NCI-H510A (cell line): ENCODE data around the gene TBX15.

Experiments
- DNase-seq: peaks from one replicate; lab custom pipeline; 2025; lab: John Stamatoyannopoulos, UW

Gene TBX15

DNA sequence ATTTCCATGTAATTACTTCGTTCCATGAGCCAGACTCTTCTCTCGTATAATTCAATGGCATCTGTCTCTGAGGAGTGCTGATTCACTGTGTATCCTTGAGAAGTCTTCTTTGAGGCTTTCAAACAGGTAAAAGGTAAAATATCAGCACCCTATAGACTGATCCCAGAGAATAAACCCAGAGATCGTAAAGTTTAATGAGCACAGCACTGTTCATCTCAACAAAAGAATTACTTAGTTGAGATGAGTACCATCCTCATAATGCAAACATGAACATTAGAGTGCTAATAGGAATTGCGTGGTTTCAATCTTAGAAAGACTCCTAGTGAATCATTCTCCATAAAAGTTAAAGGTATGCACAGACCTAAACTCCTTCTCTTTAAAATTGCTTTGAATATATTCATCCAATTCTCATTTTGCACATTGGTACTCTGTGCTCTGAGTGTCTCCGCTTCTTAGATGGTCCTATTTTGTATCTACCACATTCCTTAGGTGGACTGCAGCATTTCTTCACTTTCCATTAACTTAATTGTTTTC lies 97.2 kb downstream of the TBX15 start:
- DNase-seq, result no peak

DNA sequence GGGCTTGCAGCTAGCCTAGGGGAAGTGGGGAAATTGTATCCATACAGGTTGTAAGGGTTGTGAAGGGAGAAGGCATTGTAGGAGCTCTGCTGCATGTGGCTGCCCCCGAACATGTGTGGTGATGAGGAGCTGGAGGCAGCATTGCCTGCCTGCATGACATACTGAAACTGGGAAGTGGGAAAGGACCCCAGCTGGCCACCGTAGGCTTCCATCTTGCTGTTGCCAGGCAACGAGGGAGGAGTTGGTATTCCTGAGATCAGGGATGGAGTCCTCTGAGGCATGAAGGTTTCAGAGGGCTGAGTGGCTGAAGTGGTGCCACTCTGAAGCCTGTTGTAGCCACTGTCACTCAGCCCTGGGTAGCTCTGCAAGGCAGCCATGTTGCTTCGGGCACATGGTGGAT lies 103.2 kb downstream of the TBX15 start:
- no peak for DNase-seq

DNA sequence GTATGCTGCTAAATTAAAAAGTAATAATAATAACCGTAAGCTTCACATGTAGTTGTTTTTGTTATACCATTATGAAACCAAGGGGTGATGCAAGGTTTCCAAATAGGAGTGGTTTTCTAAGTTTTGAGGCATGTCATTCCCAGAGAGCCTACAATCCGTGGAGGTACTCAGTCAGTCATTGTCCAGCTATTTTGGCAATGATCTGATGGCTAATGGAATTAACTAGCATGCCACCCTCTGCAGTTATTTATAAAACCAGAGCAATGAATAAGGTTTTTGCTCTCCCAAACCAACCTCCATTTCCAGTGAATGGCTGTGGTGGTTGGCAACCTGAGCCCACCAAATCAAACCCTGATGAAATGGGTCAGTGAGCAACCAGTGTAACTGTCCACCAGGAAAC lies 106.4 kb downstream of the TBX15 start:
- no peak for DNase-seq

DNA sequence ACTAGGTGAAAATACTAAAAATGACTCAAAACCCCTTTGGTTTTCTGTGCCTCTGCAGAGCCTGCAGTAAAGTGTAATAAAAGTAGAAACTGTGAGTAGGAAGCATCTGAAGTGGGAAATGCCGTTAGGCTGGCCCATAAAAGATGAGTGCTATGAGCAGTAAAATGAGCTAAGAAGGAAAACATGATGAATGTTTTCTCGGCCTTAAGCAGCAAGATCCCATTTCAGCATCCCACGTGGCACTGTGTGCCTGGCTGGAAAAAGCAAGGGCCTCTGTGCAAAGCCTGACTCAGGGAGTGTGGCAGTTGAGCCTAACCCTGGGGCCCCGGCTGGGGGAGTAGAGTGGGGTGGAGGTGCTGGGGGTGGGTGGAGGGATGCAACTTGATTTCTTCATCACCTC lies 109.5 kb downstream of the TBX15 start:
- no peak for DNase-seq

DNA sequence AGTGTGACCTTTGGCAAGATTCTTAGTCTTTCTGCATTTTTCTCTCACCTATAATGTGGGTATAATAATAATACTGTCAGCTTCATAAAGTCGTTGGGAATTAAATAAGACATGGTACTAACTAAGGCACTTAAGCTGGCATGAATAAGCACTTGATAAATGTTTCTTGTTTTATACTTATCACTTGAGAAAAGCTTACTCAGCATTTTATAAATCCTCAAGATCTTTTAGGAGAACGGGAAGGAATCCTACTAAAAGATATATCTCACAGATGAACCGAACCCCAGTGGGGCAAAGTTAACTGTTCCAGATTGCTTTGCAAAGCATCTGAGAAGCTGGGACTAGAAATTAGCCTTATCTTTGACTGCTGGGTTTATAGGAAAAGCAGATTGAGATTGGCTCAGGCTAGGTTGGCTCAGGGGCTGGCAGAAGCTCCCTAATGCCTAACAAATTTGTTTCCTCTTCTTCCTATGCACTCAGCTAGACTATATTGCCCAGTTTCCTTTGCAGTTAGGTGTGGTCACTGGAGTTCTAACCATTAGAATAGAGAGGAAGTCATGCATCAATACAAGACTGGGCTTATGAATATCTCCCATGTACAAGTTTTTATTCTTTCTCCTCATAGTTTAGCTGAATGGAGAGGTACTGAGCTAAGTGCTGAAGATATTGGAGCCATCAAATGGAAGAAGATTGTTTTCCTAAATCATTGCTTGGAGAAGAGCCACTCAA lies 110.3 kb downstream of the TBX15 start:
- no peak for DNase-seq

DNA sequence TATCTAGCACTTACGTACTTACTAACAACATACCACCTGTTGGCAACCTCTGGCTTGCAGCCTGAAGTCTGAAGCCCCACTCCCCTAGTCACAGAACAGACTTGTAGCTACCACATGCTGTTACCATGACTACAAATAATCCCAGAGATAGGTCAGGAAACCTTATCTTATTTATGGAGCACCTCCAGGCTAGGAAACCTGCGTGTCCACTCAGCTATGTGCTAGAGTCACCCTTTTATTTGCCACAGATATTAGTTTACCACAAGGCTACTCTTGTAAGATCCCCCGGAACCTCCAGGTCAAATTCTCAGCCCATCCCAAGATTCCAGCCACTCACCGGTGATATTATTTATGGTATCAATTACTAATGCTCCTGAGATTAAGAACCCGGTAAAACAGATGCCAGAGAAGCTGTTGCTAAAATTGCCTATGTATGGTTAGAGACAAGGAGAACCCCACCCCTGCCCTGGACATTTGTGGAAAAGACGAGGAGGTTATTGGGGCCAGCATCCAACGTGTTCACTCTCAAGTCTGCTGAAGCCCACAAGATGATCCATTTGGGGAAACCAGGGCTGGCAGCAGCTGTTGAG lies 116.5 kb downstream of the TBX15 start:
- DNase-seq, result no peak

DNA sequence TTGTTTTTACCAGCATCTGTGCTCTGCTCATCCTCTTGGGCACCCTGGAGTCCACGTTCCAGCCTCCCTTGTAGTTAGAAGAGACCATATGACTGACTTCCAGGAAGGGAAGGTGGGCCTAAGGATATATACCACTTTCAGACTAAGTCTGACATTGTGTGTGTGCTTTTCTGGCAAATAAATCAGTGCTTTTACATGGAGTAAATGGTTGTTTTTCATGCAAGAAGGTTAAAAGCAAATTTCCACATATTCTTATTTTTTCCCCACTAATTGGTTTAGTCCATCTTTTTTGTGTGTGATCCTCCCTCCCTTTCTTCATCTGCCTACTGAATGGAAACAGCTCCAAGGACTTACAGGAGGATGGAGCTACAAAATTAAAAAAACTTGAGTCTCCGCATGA lies 119.8 kb downstream of the TBX15 start:
- DNase-seq, result no peak

DNA sequence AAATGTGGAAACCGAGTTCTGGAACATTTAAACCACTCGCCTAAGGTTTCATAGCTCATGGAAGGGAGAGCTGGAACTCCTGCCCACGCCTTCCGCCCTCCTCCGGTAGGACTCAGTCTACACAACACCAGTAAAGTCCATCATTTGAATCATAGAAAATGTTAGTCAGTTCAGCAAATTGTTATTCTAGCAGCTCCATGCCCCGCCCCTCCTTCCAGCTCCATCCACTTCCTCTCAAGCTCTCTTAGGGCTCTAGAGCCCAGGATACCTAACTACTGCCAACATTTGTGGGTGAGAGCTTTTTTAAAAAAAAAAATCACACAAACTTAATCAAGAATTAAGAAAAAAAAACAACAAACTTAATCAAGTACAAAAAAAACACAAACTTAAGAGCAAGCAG lies 121.8 kb downstream of the TBX15 start:
- DNase-seq, result no peak

DNA sequence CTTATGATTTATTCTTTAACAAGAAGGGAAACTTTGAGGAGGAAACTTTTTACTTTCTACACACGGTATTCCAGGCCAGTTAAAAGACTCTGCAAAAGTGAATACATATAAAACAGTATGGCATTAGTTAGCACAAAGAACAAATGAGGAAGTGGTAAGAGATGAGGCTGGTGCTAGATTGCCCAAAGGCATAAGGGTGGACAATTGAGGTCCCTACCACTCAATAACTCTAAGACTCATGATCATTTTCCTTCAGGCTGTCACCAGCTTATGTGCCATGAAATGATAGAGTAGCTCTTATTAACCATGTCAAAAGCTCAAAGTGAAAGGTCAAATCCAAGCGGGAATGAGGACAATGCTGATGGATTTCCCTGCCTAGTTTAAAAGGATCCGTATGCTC lies 124.5 kb downstream of the TBX15 start:
- no peak for DNase-seq

DNA sequence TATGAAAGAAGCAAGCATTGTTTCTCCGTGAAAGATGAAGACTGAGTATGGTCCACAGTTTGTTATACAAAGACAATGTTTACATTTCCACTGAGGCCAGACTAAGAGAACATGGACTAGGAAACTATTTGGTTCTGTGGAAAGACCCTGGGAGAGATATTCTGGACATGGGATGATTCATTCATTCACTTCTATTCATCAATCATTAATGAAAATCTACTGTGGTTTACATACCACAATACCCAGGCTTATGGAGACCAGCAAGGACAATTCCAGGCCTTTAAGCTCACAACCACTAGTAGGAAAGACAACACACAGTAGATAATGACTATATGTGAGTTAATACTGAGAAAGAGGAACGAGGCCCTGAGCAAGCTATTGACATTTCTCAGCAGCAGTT lies 125.4 kb downstream of the TBX15 start:
- no peak for DNase-seq

DNA sequence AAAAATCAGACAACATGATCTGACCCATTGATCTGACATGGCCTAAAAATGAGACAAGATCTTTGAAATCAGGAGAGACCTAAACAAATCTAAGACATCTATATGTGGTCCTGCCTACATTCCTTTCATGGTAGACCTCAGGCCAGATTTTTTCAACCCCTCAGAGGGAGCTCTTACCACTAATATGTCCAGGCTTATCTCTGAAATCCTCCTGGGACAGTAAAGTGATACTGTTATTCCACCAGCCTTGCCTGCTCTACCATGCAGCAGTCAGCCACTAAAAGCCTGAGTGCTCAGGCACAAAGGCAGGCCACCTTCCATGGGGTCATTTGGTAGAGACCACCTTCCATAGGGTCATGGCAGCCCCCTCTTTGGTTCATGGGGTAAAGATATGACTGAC lies 126.9 kb downstream of the TBX15 start:
- DNase-seq, result no peak

DNA sequence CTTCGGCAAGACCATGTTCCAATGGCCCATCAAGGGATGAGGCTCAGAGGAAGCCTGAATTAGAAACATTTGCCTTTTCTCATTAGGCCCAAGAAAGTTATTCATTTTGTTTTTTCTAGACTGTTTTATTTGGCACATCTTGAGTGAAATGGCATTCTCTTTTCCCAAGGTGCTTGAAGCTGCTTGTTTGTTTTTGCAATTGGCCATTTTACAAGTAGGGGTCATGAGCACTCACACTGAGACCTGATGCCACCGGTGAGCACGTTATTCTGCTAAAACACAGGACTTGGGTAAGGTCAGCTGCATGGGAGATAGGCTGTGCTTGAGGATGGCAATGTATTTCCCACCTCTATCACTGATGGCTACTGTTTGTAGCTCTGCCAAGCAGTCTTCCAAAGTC lies 128.1 kb downstream of the TBX15 start:
- no peak for DNase-seq

DNA sequence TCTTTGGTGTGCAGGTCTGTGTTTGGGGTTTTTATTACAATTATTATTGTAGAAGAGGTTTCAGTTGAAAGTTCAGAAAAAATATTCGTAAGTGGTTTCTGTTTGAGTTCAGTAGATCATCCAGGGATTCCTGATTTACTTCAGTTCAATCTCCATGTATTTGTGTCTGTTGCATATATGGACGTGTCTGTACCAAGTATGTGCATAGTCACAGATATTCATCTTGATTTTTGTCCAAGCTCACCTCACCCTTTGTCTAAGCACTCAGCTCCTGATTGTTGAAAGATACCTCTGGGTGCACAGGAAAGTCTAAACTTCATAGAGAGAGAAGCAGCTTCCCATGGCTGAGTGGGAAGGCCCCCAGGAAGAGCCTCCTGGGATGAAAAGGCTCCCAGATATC lies 141.7 kb downstream of the TBX15 start:
- DNase-seq, result no peak

DNA sequence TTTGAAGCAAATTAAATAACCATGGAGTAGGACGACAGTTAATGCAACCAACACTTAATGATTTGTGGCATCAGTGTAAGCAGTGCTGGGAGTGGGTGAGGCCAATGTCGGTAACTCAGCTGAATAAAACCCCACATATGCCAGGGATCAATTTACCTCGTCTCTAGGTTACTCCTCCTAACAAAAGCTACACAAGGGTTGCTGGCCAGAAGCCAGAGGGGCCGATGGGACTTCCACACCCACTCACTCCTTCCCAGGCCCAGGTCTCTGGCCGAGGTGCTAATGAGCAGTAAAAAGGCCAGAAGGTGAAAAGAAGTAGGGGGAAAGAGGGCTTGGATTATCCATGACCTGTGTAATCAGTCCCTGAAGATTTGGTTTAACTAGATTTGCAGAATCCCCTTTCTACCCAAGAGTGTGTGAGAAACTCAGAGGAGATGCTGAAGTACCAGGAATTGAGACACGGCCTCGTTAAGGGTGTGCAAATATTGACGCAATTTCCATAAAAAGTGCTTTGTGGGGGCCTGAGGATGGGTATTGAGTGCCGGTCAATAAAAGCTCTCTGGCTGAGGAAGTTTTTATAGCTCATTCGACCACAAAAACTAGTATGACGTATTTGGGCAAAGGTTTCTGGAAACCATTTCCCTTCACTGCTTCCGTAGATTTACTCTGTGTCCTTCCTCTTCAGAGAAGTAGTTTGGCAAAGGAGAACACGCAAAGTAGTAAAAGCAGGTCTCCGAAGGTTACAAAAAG lies 145.5 kb downstream of the TBX15 start:
- DNase-seq, result peak; percentile 85

DNA sequence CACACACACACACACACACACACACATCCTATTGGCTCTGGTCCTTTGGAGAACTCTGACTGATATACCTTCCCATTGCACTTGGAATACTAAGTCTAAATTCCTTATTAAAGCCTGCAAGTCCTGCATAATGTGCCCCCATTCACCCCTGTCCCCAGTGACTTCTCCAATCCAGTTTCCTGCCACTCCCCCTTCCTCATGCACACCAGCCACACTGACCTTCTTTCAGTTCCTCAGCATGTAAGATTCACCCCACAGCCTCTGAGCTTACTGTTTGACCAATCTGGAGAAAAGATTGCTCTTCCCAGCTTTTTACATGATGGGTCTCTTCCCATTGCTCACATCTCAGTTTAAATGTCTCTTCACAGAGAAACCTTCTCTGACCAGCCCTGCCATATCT lies 146.6 kb downstream of the TBX15 start:
- DNase-seq, result no peak
